ENCODE measurements around the gene UGT1A10.
"Not testable (repeated sequence)": the region's sequence is repeated elsewhere in the genome, so short reads cannot be mapped to it uniquely, and the experiment has no call there.

The UGT1A10 gene

DNA sequence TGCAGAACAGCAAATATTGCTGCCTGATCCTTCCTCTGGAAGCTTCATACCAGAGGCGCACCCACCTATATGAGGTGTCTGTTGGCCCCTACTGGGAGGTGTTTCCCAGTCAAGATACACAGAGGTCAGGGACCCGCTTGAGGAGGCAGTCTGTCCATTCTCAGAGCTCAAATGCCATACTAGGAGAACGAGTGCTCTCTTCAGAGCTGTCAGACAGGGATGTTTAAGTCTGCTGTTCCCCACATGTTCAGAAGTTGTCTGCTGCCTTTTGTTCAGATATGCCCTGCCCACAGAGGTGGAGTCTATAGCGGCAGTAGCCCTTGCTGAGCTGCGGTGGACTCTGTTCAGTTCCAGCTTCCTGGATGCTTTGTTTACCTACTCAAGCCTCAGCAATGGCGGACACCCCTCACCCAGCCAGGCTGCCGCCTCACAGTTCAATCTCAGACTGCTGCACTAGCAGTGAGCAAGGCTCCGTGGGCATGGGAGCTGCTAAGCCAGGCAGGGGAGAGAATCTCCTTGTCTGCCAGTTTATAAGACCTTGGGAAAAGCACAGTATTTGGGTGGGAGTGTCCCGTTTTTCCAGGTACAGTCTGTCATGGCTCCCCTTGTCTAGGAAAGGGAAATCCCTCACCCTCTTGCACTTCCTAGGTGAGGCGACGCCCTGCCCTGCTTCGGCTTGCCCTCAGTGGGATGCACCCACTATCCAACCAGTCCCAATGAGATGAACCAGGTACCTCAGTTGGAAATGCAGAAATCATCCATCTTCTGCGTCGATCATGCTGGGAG, 100.8 kb downstream of the UGT1A10 start:
- in situ Hi-C loops (cut with MboI; ENCODE audit: low sequenced_read_pairs): not testable (repeated sequence)

DNA sequence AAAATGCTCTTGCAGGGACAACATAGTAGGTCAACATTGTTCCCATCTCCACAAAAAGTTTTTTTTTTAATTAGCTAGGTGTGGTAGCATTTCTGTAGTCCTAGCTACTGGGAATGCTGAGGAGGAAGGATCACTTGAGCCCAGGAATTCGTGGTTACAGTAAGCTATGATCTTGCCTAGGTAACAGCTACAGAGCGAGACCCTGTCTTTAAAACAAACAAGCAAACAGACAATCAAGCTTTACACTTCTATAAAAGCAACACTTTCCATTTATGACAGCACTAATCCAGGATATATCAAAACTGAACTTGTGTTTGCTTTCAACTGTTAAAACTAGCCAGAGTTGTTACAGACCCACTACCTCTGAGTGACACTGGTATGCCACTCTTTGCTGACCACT, 104.6 kb downstream of the UGT1A10 start:
- in situ Hi-C loops (cut with MboI; ENCODE audit: low sequenced_read_pairs): no loop called here

DNA sequence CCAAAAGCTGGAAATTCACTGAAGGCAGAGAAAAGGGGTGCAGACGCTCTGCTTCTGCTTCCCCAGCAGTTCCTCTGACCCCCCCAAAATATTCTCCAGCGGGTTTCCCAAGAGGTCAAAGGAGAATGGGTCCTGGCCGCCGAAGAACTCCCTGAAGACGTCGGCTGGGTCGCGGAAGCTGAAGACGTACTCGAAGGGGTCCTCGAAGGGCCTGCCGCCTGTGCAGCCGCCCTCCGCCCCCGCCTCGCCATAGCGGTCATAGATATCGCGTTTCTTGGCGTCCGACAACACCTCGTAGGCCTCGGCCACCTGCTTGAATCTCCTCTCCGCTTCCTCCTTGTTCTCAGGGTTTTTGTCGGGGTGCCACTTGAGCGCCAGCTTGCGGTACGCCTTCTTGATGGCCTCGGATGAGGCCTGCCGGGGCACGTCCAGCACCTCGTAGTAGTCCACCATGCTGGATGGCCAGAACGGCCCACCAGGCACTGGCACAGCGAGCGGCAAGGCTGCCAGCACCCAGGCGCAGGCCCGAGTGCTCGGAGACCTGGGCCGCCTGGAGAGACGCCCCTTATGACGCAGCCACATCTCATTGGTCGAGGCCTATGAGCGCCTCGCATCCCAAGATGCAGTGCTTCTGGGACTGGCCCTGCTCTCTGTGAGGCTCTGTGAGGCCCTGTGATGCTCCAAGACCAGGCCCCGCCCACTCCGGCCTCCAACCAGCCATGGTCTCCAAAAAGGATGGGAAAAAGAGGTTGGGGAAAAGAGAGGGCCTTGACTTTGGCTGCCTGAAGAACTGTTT, 107.4 kb downstream of the UGT1A10 start:
- in situ Hi-C loops (cut with MboI; ENCODE audit: low sequenced_read_pairs): no loop called here

DNA sequence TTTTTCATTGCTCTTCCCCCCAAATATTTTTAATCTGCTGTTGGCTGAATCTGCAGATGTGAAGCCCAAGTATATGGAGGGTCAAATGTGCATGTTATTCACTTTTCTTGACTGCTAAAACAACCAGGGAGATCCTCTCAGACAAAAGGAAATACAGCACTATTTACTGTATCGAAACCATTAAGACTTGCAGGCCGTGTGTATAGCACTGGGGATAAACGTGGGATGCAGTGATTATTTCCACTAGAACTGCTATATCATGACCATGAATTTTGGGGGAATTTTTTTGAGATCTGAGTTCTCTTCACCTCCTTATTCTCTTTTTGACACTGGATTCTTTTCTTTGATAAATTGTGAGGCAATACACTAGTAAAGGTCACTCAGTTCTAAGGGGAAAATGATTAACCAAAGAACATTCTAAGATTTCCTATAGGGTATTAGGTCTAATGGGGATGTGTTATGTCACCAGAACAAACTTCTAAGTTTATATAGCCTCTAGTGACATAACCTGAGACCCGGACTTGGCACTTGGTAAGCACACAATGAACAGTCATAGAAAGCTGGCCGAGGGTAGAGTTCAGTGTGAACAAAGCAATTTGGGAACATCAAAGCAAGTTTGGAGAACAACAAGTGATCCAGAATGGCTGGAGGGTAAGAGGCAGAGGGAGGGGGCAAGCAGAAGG, 109.0 kb downstream of the UGT1A10 start:
- in situ Hi-C loops (cut with MboI; ENCODE audit: low sequenced_read_pairs): no loop called here

DNA sequence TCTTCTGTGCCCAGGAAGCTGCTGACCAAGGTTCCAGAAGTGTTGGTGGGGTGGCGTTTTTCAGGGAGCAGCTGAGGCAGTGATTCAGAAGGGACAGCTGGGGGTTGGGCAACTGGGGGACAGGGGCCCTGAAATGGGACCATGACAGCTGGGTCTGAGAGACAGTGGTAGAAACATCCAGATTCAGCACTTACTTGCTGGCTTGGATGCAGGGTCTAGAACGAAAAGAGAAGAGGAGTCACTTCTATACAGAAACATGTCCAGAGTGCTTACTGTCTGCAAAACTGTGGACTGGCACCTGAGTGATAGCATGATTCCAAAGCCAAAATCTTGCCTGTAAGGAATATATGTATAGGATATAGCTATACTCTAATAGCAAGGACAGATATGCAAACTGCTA, 109.6 kb downstream of the UGT1A10 start:
- in situ Hi-C loops (cut with MboI; ENCODE audit: low sequenced_read_pairs): not testable (repeated sequence)

DNA sequence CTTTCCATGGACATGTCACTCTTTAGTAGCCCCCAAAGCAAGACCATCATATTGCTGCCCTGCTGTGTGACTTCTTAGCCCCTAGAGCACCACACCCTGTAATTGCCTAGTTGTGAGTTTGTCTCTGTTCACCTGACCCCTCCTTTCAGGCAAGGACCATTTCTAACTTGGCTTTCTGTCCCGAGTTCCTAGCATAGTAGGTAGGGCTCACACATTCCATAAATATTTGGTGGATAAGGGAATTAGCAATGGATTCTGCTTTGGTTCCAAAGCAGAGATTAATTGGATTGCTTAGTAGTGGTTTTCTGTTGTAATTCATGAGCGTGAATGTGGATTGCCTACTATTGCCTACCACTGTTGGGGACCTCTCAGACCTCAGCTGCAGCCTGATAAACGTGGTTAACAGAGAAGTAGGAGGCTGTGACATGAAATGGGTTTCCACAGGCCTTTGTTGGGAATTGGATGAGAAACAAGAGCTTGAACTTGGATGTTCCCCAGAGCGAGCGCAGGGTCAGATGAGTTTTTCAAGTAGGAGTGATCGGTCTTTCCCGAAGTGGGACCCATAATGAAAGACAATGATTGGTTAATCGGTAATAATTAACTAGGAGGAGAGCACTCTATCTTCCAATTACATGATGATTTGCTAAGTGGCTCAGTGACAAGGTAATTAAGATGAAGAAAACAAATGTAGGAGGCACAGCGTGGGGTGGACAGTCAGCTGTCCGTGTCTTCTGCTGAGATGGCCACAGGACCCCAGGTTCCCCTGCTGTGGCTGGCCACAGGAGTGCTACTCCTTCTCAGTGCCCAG, 110.4 kb downstream of the UGT1A10 start:
- in situ Hi-C loops (cut with MboI; ENCODE audit: low sequenced_read_pairs): no loop called here

DNA sequence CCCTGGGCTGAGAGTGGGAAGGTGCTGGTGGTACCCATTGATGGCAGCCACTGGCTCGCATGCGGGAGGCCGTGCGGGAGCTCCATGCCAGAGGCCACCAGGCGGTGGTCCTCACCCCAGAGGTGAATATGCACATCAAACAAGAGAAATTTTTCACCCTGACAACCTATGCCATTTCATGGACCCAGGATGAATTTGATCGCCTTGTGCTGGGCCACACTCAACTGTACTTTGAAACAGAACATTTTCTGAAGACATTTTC, 111.0 kb downstream of the UGT1A10 start:
- in situ Hi-C loops (cut with MboI; ENCODE audit: low sequenced_read_pairs): no loop called here

DNA sequence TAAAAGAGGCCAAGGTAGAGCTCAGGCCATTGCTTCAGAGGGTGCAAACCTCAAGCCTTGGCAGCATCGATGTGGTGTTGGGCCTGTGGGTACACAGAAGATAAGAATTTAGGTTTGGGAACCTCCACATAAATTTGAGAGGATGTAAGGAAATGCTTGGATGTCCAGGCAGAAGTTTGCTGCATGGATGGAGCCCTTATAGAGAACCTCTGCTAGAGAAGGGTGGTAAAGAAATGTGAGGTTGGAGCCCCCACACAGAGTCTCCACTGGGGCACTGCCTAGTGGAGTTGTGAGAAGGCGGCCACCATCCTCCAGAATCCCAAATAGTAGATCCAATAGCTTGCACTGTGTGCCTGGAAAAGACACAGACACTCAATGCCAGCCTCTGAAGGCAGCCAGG, 114.4 kb downstream of the UGT1A10 start:
- in situ Hi-C loops (cut with MboI; ENCODE audit: low sequenced_read_pairs): not testable (repeated sequence)

DNA sequence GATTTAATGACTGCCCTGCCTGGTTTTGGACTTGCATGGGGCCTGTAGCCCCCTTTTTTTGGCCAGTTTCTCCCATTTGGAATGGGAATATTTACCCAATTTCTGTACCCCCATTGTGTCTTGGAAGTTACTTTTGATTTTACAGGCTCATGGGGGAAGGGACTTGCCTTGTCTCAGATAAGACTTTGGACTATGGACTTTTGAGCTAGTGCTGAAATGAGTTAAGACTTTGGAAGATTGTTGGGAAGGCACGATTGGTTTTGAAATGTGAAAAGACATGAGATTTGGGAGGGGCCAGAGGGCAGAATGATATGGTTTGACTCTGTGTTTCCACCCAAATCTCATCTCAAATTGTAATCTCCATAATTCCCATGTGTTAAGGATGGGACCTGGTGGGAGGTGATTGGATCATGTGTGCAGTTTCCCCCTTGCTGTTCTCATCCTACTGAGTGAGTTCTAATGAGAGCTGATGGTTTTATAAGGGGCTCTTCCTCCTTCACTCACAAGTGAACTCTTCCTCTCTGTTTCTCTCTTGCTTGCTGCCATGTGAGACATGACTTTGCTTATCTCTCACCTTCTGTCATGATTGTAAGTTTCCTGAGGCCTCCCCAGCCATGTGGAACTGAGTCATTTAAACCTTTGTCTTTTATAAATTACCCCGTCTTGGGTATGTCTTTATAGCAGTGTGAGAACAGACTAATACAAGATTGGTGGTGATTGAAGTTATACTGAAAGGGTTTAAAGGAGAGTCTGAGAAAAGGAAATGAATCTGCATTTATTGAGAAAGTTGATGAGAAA, 115.2 kb downstream of the UGT1A10 start:
- in situ Hi-C loops (cut with MboI; ENCODE audit: low sequenced_read_pairs): not testable (repeated sequence)

DNA sequence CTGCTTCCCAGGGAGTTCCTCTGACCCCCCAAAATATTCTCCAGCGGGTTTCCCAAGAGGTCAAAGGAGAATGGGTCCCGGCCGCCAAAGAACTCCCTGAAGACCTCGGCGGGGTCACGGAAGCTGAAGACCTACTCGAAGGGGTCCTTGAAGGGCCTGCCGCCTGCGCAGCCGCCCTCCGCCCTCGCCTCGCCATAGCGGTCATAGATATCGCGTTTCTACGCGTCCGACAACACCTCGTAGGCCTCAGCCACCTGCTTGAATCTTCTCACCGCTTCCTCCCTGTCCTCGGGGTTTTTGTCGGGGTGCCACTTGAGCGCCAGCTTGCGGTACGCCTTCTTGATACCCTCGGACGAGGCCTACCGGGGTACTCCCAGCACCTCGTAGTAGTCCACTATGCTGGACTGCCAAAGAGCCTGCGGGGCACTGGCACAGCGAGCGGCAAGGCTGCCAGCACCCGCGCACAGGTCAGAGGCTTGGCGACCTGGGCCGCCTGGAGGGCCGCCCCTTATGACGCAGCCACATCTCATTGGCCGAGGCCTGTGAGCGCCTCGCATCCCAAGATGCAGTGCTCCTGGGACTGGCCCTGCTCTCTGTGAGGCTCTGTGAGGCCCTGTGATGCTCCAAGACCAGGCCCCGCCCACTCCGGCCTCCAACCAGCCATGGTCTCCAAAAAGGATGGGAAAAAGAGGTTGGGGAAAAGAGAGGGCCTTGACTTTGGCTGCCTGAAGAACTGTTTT, 118.8 kb downstream of the UGT1A10 start:
- in situ Hi-C loops (cut with MboI; ENCODE audit: low sequenced_read_pairs): no loop called here

DNA sequence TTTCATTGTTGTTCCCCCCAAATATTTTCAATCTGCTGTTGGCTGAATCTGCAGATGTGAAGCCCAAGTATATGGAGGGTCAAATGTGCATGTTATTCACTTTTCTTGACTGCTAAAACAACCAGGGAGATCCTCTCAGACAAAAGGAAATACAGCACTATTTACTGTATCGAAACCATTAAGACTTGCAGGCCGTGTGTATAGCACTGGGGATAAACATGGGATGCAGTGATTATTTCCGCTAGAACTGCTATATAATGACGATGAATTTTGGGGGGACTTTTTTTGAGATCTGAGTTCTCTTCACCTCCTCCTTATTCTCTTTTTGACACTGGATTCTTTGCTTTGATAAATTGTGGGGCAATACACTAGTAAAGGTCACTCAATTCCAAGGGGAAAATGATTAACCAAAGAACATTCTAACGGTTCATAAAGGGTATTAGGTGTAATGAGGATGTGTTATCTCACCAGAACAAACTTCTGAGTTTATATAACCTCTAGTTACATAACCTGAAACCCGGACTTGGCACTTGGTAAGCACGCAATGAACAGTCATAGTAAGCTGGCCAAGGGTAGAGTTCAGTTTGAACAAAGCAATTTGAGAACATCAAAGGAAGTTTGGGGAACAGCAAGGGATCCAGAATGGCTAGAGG, 120.3 kb downstream of the UGT1A10 start:
- in situ Hi-C loops (cut with MboI; ENCODE audit: low sequenced_read_pairs): no loop called here

DNA sequence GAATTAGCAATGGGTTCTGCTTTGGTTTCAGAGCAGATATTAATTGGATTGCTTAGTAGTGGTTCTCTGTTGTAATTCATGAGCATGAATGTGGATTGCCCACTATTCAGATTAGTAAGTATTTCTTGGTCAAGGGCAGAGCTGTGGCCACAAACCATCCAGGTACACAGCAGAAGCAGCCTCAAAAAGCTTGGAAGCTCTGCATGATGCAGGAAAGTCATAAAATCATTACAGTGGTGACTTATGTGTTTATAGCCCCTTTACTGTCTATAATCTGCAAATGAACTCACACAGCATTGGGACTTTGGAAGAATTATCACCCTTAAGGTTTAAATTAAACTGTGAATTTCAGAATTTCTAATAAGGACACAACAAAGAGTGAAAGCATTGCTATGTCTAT, 121.9 kb downstream of the UGT1A10 start:
- in situ Hi-C loops (cut with MboI; ENCODE audit: low sequenced_read_pairs): no loop called here

DNA sequence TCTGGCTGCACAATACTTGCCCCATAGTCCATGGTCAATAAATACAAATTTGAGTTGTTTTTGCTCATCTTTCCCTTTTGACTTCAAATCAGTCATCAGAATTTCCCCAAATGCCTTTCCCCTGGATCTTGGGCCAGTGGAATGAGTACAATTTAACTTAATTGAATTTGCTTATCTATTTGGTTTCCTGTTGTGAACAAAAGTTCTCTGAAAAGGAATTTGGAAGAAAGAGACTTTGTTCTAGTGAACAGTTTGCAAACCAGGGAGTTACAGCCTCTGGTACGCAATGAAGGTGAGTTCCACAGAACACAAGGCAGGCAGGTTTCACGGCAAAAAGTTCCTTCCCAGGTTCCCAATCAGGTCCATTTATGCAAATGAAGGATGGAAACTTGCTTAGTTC, 122.6 kb downstream of the UGT1A10 start:
- in situ Hi-C loops (cut with MboI; ENCODE audit: low sequenced_read_pairs): no loop called here

DNA sequence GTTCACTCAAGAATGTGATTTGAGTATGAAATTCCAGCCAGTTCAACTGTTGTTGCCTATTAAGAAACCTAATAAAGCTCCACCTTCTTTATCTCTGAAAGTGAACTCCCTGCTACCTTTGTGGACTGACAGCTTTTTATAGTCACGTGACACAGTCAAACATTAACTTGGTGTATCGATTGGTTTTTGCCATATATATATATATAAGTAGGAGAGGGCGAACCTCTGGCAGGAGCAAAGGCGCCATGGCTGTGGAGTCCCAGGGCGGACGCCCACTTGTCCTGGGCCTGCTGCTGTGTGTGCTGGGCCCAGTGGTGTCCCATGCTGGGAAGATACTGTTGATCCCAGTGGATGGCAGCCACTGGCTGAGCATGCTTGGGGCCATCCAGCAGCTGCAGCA, 123.8 kb downstream of the UGT1A10 start, which contains the start of gene UGT1A1:
UGT1A1 (plus strand) TSS at position 228 of the 400 bp plus-strand sequence; CDS start at position 246, 18 bp downstream.
- in situ Hi-C loops (cut with MboI; ENCODE audit: low sequenced_read_pairs): no loop called here

DNA sequence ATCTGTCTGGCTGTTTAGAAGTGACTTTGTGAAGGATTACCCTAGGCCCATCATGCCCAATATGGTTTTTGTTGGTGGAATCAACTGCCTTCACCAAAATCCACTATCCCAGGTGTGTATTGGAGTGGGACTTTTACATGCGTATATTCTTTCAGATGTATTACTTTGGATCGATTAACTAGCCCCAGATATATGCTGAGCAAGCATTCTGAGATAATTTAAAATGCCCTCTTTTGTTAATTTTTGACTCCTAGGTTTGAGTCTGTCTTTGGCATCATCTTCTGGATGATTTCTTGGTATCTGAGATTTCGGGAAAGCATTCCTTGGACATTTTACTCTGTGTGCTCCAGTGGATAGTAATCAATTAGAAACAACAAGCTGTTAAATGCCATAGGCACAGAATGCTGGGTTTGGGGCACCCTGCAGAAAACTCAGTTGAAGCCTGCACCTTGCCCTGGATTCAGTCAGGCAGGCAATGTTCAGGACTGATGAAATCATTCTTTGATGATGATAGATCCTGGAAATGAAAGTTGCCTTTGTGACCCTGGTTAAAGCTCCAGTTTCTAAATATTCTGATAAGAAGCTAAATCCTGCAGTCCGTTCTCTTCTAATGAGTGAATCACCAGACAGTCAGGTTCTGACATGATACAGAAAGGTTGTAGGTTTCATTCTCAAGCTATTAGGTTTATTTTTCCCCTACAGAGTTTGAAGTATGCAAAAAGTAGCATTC, 125.0 kb downstream of the UGT1A10 start:
- in situ Hi-C loops (cut with MboI; ENCODE audit: low sequenced_read_pairs): no loop called here

DNA sequence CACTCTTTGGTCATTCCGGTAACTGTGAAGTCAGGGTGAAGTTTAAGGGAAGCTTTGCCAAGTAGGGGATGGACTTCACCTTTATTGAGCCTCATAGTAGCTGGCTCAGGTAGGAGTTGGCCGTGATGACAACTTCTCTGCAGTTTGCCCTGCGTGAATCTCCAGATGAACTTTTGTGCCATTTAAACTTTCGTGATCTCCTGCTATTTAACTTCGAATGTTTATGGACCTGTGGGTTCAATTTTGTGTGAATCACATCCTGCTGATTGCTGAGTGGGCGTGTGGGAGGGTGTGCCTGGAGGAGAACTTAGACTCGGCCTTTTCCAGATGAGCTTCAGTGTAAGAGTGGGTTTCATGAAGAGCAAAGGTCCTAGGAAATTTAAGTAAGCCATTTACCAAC, 128.0 kb downstream of the UGT1A10 start:
- in situ Hi-C loops (cut with MboI; ENCODE audit: low sequenced_read_pairs): no loop called here

DNA sequence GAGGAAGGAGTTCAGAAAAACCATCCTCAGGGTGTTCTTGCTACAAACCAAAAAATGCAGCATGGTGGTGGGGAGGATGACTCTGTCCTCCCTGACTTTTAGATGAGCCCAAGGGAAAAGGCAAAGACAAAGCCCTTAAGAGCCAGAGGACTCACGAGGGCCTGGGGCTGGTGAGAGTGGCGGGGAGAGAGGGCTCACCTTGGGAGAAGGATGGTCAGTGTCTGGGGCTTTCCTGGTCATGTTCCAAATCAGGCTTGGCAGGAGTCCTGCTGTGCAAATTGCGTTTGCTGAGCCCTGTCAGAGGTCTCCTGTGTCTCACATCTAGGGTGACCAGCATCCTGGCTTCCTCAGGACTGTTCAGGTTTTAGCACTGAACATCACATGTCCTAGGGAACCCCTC, 128.5 kb downstream of the UGT1A10 start:
- in situ Hi-C loops (cut with MboI; ENCODE audit: low sequenced_read_pairs): no loop called here

DNA sequence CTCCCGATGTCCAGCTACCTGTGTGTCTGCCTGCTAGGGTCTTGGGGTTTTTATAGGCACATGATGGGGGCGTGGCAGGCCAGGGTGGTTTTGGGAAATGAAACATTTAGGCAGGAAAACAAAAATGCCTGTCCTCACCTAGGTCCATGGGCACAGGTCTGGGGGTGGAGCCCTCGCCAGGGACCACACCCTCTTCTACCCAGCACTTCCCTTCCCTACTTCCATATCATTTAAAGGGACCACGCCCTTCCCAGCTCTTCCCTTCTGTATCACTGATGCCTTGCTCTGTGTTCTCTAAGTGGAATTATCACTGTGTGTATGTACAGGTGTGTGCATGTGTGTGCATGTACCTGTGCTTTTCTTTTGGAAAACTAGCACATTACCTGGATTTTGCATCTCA, 130.2 kb downstream of the UGT1A10 start:
- in situ Hi-C loops (cut with MboI; ENCODE audit: low sequenced_read_pairs): no loop called here
